GM12874 (cell line): Measurements from ENCODE around the gene RPL7L1.

Source experiments
- TF ChIP-seq, protein P1 (sequence below): IDR thresholded peaks from 2 replicates; pipeline ENCODE4 v1.5.1; 2011; ENCODE audit warnings: low read depth, mild to moderate bottlenecking, control low read depth, low read length, moderate library complexity; ENCODE audit not compliant: insufficient read depth

Gene RPL7L1

DNA sequence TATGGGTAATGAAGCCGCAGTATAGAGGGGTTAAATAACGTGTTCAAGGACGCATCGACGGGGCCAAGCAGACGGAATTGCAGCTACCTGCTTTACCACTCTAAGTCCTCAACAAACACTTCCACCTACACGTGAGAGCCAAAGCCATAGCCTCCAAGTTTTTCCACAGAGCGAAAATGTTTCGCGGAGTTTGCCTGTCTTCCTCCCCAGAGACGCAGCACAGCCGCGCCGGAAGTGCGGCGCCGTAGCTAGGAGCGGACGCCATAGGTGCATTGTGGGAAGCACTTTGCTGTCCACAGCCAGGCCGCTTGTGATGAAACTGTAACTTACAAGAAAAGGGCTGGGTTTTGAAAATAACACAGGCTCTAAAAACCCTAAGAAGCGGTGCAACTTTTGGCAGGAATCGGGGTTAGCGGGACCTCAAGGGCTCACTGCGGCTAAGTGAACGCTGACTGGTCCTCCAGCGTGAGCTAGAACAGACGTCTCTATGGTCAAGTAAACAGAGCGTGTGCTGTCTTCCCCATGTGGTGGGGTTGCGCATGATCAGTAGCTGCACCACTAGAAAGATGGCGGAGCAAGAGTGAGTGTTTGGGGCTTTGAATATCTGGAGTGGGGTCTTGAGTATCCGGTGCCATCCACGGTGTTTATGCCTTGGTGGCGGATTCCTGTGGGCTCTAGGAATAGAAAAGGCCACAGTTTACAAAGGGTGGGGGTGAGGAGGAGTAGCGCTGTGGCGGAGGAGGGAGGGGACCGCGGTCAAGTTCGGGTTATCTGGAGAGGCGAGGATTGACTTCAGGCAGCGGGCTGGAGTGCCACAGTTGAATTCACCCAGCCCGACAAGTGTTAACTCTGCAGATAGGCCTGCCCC lies at the start of gene RPL7L1:
Gene RPL7L1, plus strand, starts transcription at position 245 of the 868 bp plus-strand sequence. Its CDS starts 295 bp downstream, at position 540.
- TF ChIP-seq, protein P1, sequence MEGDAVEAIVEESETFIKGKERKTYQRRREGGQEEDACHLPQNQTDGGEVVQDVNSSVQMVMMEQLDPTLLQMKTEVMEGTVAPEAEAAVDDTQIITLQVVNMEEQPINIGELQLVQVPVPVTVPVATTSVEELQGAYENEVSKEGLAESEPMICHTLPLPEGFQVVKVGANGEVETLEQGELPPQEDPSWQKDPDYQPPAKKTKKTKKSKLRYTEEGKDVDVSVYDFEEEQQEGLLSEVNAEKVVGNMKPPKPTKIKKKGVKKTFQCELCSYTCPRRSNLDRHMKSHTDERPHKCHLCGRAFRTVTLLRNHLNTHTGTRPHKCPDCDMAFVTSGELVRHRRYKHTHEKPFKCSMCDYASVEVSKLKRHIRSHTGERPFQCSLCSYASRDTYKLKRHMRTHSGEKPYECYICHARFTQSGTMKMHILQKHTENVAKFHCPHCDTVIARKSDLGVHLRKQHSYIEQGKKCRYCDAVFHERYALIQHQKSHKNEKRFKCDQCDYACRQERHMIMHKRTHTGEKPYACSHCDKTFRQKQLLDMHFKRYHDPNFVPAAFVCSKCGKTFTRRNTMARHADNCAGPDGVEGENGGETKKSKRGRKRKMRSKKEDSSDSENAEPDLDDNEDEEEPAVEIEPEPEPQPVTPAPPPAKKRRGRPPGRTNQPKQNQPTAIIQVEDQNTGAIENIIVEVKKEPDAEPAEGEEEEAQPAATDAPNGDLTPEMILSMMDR = no peak

DNA sequence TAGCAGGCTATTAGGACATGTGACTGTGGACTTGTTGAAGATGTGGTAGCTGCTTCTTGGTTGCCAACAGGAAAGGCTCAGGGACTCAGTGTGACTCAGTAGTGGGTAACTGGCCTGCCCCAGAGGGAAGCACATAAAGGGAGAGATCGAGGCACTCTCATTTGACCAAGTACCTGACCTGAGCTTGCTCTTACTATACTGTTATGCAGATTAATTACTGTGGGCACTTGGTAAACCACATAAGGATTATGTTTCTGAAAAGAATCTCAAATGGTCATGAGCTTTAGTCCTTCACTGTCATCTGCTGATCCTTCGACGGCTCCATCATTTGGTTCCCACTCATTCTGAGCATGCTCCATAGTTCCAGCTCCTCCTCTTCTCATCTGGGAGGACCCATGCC lies 48.2 kb upstream of the RPL7L1 start:
- TF ChIP-seq, protein P1 = no peak

DNA sequence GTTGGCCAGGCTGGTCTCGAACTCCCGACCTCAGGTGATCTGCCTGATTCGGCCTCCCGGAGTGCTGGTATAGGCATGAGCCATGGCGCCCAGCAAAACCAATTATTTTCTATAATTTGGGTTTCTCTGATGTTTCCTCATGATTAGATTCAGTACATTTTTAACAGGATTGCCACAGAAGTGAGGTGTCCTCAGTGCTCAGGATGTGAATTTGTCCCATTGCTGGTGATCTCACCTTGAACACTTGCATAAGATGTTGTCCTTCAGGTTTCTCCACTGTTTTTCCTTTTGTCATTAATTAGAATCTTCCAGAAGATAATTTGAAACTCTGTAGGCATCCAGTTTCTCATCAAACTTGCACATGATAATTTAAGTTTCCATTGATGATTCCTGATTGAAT lies 45.4 kb upstream of the RPL7L1 start:
- TF ChIP-seq, protein P1 = no peak

DNA sequence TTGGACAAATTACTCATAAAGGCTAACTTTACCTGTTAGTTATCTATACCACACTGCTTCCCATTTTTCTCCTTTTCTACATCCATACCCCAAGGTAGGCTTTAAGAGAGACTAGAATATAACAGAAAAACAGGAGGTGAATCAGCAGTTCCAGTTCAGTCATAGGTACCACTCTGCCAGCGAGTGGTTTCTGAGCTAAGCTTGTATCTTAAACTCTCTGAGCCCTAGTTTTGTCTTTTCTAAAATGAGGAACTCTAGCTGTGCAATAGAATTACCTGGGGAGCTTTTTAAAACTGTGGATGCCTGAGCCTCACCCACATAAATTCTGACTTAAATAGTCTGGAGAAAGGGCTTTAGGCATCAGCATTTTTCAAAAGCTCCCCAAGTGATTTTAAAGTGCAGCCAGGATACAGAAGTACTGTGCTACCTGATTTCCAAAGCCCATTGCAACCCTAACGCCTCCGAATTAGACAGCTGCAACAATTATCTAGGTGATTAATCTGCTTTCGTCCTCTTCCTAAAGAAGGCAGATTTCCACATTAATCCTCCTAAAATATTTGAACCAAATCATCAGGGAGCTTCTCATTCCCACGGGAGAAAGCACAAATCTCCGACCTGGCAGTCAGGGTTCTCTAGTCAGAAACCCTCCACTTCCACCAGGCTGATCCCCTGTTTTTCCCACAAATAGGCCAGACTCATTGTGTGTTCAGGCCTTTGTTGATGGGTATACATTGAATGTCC lies 37.4 kb upstream of the RPL7L1 start:
- TF ChIP-seq, protein P1 = no peak

DNA sequence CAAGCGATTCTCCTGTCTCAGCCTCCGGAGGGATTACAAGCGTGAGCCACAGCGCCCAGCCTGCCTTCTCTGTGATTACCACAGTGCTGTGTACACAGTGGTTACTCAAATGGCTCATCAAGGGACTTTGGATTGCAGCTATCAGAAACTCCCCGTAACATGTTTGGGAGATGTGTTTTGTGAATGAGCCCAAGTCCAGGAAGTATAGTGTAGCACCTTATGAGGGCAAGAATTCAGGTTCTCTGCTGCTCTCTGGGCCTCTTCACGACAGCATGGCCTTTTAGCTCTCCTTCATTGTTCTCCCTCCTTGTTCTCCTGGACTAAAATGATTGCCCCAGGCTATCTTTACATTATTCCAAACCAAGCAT lies 34.1 kb upstream of the RPL7L1 start:
- TF ChIP-seq, protein P1 = no peak

DNA sequence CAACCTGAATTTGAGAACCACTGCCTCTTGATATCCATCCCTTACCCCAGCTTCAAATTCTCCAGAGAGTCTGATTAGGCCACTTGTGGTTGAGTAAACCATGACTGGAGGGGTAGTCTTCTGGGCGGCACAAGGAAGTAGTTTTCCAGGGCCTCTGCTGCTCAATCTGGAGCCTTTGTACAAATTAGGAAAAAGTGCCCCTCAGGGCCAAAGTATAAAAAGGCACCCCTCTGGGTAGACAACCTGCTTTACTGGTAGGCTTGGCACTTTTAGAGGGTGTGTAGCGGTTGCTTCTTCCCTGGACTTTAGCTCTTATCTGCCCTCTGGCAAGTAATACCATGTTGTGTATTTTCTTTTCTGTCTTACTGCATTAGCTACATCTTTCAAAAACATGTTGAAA lies 32.9 kb upstream of the RPL7L1 start:
- TF ChIP-seq, protein P1 = no peak

DNA sequence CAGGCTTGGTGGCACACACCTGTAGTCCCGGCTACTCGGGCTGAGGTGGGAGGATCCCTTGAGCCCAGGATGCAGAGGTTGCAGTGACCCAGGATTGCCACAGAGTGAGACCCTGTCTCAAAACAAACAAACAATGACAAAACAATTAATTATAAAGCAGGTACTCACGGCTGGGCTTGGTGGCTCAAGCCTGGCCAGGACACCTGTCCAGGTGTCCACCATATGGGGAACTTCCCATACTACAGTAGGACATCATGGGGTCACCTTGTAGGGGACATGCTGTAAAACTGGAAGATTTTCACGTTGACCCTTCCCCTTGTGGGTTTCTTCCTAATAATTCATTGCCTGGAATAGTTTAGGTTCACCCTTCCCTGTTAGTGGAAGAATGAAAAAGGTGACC lies 30.7 kb upstream of the RPL7L1 start:
- TF ChIP-seq, protein P1 = no peak
